ENCODE data around the gene TBRG4. TPM values are rescaled to one million over a fixed set of nuclear protein-coding genes. Genes with fewer than 3 reads are reported as not detected.
"Not testable (repeated sequence)": the region's sequence is repeated elsewhere in the genome, so short reads cannot be mapped to it uniquely, and the experiment has no call there.

The TBRG4 gene
- total RNA-seq, 1 experiment from 2014 or later: 107 TPM

DNA sequence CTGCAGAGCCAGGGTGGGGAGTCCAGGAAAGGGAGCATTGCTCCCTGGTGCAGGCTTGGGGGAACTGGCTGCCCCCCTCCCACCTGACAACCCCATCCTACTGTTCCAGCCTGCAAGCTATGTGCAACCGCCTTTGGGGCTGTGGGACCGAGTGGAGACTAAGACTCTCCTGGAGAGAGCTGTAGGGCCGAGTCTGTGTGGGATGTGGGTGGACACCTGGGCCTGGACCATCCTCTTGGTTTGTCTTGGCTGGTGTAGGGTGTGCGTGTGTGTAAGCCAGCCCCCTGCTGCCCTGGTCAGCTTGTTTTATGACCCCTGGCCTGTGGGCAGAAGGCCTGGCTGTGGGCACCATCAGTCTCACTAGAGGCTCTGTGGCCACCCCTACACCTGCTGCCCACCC is 44.4 kb upstream of the TBRG4 start:
- BruUV-seq (replicated peaks): no TSS peak
- no peaks in the 10 kb centered on the region for H4K20me1 ChIP-seq (ENCODE audit: low read length)
- POLR2A ChIA-PET (ENCODE audit: unreplicated experiment): no interaction called here
- CTCF ChIA-PET: no interaction called here
- no peak for DNase-seq
- H3K36me3 ChIP-seq (ENCODE audit: low read depth, low read length): no peaks in the 10 kb centered on the region
- H3K9ac ChIP-seq (ENCODE audit: low read length): no peak overlapping the region
- no peaks in the 10 kb centered on the region for H3F3A ChIP-seq (ENCODE audit: low read length, unreplicated experiment)
- no peaks in the 10 kb centered on the region for H3K27me3 ChIP-seq (ENCODE audit: low read length)
- no peaks in the 10 kb centered on the region for H3K79me2 ChIP-seq (ENCODE audit: low read length)
- no peak for TF ChIP-seq EZH2phosphoT487 (IDR thresholded peaks at IDR 0.05; ENCODE audit: borderline replicate concordance, low read length)
- TF ChIP-seq CTCF (conservative IDR thresholded peaks at IDR 0.05; ENCODE audit: low read depth, low read length): no peak
- TF ChIP-seq EZH2 (IDR thresholded peaks at IDR 0.05; ENCODE audit: low read length, unreplicated experiment): no peak
- no peak overlapping the region for H2AFZ ChIP-seq (ENCODE audit: low read length)
- no peak for ATAC-seq
- no peaks in the 10 kb centered on the region for H3K4me1 ChIP-seq (ENCODE audit: insufficient read depth, low read length)
- no peak overlapping the region for H3K4me3 ChIP-seq (ENCODE audit: low read length)
- H3K9me3 ChIP-seq (ENCODE audit: low read length): no peaks in the 10 kb centered on the region
- intact Hi-C loops (cut with micrococcal nuclease): no loop called here
- H3K9me2 ChIP-seq (replicated peaks; ENCODE audit: low read length): no peaks in the 10 kb centered on the region
- H3K27ac ChIP-seq (ENCODE audit: low read length): no peak overlapping the region
- no peak overlapping the region for H3K4me2 ChIP-seq (ENCODE audit: low read length)

DNA sequence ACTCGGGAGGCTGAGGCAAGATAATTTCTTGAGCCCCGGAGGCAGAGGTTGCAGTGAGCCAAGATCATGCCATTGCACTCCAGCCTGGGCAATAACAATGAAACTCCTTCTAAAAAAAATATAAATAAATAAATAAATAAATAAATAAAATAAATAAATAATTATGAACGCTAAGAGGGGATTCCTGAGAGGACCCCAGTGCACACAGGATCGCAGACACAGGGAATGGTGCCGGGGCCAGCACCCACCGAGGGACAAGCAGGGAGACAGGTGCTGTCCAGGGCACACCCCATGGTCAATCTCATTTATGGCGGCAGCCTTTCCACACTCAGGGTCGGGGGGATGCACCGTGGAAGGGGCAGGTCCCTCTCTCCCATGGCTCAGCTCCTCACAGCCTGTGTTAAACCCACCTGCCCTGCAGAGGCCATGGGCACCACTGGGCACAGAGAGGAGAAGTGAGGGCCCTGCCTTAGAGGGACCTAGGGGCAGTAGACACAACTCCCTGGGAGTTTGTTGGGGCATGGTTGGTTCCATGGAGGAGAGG is 43.9 kb upstream of the TBRG4 start:
- Histone ChIP-seq H2AFZ (ENCODE audit: low read length) (no peak overlapping the region), H4K20me1 (ENCODE audit: low read length) (no peaks in the 10 kb centered on the region), H3K9me3 (ENCODE audit: low read length) (no peaks in the 10 kb centered on the region), H3K4me2 (ENCODE audit: low read length) (no peak overlapping the region), H3K27me3 (ENCODE audit: low read length) (no peaks in the 10 kb centered on the region), H3K4me1 (ENCODE audit: insufficient read depth, low read length) (no peaks in the 10 kb centered on the region), H3F3A (ENCODE audit: low read length, unreplicated experiment) (no peaks in the 10 kb centered on the region), H3K9me2 (replicated peaks; ENCODE audit: low read length) (no peaks in the 10 kb centered on the region), H3K9ac (ENCODE audit: low read length) (no peak overlapping the region), H3K36me3 (ENCODE audit: low read depth, low read length) (no peaks in the 10 kb centered on the region), H3K4me3 (ENCODE audit: low read length) (no peak overlapping the region), H3K27ac (ENCODE audit: low read length) (no peak overlapping the region), H3K79me2 (ENCODE audit: low read length) (no peaks in the 10 kb centered on the region)
- no TSS peak for BruUV-seq (replicated peaks)
- POLR2A ChIA-PET (ENCODE audit: unreplicated experiment): no interaction called here
- no peak for DNase-seq
- ATAC-seq: no peak
- intact Hi-C loops (cut with micrococcal nuclease): no loop called here
- CTCF ChIA-PET: no interaction called here
- TF ChIP-seq EZH2 (IDR thresholded peaks at IDR 0.05; ENCODE audit: low read length, unreplicated experiment): no peak
- TF ChIP-seq CTCF (conservative IDR thresholded peaks at IDR 0.05; ENCODE audit: low read depth, low read length): no peak
- TF ChIP-seq EZH2phosphoT487 (IDR thresholded peaks at IDR 0.05; ENCODE audit: borderline replicate concordance, low read length): no peak

DNA sequence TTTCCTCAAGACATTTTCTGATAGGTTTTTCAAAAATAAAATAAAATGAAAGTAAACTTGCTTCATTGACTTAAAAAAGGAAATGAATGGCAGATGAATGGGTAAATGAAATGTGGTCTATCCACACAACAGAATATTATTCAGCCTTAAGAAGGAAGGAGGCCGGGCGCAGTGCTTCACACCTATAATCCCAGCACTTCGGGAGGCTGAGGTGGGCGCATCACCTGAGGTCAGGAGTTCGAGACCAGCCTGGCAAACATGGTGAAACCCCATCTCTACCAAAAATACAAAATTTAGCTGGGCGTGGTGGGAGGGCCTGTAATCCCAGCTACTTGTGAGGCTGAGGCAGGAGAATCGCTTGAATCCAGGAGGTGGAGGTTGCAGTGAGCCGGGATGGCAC is 42.4 kb upstream of the TBRG4 start:
- H3K79me2 ChIP-seq (ENCODE audit: low read length); H3K9ac ChIP-seq (ENCODE audit: low read length); H3K9me2 ChIP-seq (replicated peaks; ENCODE audit: low read length); DNase-seq; H3K27ac ChIP-seq (ENCODE audit: low read length); CTCF ChIA-PET; BruUV-seq (replicated peaks); H3K4me1 ChIP-seq (ENCODE audit: insufficient read depth, low read length); H3K4me3 ChIP-seq (ENCODE audit: low read length); H3K27me3 ChIP-seq (ENCODE audit: low read length); H3K36me3 ChIP-seq (ENCODE audit: low read depth, low read length); H3K9me3 ChIP-seq (ENCODE audit: low read length); POLR2A ChIA-PET (ENCODE audit: unreplicated experiment); ATAC-seq; H4K20me1 ChIP-seq (ENCODE audit: low read length); H3K4me2 ChIP-seq (ENCODE audit: low read length); H3F3A ChIP-seq (ENCODE audit: low read length, unreplicated experiment); H2AFZ ChIP-seq (ENCODE audit: low read length): not testable (repeated sequence)
- intact Hi-C loops (cut with micrococcal nuclease): loop anchor here (1.0 to 5.0 kb wide), 2 partner anchors 106 to 508 kb away; no protein-coding TSS in a partner anchor
